ENCODE data around the gene SENP3.

DNA sequence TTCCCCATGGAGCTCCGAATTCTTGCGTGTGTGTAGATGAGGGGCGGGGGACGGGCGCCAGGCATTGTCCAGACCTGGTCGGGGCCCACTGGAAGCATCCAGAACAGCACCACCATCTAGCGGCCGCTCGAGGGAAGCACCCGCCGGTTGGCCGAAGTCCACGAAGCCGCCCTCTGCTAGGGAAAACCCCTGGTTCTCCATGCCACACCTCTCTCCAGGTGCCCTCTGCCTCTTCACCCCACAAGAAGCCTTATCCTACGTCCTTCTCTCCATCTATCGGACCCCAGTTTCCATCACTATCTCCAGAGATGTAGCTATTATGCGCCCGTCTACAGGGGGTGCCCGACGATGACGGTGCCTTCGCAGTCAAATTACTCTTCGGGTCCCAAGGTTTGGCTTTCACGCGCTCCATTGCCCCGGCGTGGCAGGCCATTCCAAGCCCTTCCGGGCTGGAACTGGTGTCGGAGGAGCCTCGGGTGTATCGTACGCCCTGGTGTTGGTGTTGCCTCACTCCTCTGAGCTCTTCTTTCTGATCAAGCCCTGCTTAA lies 617 bp upstream of the SENP3 start:
- TF ChIP-seq, protein P1, sequence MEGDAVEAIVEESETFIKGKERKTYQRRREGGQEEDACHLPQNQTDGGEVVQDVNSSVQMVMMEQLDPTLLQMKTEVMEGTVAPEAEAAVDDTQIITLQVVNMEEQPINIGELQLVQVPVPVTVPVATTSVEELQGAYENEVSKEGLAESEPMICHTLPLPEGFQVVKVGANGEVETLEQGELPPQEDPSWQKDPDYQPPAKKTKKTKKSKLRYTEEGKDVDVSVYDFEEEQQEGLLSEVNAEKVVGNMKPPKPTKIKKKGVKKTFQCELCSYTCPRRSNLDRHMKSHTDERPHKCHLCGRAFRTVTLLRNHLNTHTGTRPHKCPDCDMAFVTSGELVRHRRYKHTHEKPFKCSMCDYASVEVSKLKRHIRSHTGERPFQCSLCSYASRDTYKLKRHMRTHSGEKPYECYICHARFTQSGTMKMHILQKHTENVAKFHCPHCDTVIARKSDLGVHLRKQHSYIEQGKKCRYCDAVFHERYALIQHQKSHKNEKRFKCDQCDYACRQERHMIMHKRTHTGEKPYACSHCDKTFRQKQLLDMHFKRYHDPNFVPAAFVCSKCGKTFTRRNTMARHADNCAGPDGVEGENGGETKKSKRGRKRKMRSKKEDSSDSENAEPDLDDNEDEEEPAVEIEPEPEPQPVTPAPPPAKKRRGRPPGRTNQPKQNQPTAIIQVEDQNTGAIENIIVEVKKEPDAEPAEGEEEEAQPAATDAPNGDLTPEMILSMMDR (IDR thresholded peaks at IDR 0.05; ENCODE audit: low read depth, low read length, missing input control): peak; percentile 94
- TF ChIP-seq JUND (IDR thresholded peaks at IDR 0.05) (no peak), RXRA (IDR thresholded peaks at IDR 0.05) (peak in 1 of 2 donors; percentile 14), RAD21 (IDR thresholded peaks at IDR 0.05) (peak; percentile 90 to 91), FOXA1 (IDR thresholded peaks at IDR 0.05) (no peak), EGR1 (IDR thresholded peaks at IDR 0.05; ENCODE audit: low read depth in 2 of 2) (no peak)

Data from liver (tissue), 3 donors.